HEK293T (cell line): ENCODE measurements around the gene LEMD1.

Source experiments
- BHLHE40 ChIP-seq: fragments of 450-650 bp; IDR thresholded peaks from 2 replicates; pipeline ENCODE4 v1.6.1; 2016; ENCODE audit warnings: mild to moderate bottlenecking, moderate library complexity, borderline replicate concordance
- SP1 ChIP-seq: fragments of 450-650 bp; IDR thresholded peaks from 2 replicates; pipeline ENCODE4 v1.6.1; 2017

GRCh38 chr1:205436776-205437410 lies 15.0 kb upstream of the LEMD1 start:
- TF ChIP-seq BHLHE40 (no peak), SP1 (no peak)
